NOMO-1 (cell line): ENCODE data around the gene SH3RF2.

Experiments used
- DNase-seq, 2 experiments: peaks; one replicate each; lab custom pipeline; 2025; ENCODE audit not compliant: unreplicated experiment in 2 of 2; lab: John Stamatoyannopoulos, UW

Gene SH3RF2

DNA sequence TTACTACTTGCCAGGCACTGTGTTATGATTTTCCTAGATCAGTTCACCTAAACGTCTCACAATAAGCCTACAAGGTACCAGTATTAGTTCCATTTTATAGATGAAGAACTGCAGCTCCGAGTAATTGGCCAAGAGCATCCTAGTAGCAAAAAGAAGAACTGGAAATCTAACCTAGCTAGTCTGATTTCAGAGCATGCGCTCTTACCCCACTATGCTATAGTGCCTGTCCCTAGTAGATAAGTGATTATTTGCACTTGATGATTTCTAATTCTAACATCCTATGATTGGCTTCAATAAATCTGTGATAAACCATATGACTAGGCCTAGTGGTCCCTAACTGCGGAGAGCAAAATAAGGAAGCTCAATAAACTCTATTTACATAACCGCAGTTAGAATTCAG is 176.1 kb downstream of the SH3RF2 start:
- no peak for DNase-seq
